IPS-NIHi7 (cell line): Measurements from ENCODE around the gene SLC25A13.
"Not testable (repeated sequence)": the region's sequence is repeated elsewhere in the genome, so short reads cannot be mapped to it uniquely, and the experiment has no call there.

Source experiments
- DNase-seq: peaks from one replicate; pipeline ENCODE4 v3.0.0; 2012; ENCODE audit warnings: mixed read lengths; ENCODE audit errors: extremely low spot score

The SLC25A13 gene

GRCh38 chr7:96321658-96322372 lies at the start of gene SLC25A13:
Gene SLC25A13 (minus strand): TSS chr7:96322098. CDS start chr7:96321956, 142 bp downstream.
- DNase-seq: peak; percentile 99

- DNase-seq: not testable (repeated sequence)
Observed at GRCh38 chr7:96365916-96366315, 44.0 kb upstream of the SLC25A13 start.

GRCh38 chr7:96361116-96361857 lies 39.4 kb upstream of the SLC25A13 start:
- DNase-seq: no peak

GRCh38 chr7:96359876-96360275 lies 38.0 kb upstream of the SLC25A13 start:
- DNase-seq: no peak

- not testable (repeated sequence) for DNase-seq
Observed at GRCh38 chr7:96358236-96358971, 36.5 kb upstream of the SLC25A13 start.

GRCh38 chr7:96355990-96356506 lies 34.1 kb upstream of the SLC25A13 start:
- no peak for DNase-seq

GRCh38 chr7:96354881-96355280 lies 33.0 kb upstream of the SLC25A13 start:
- DNase-seq: no peak

GRCh38 chr7:96349572-96349971 lies 27.7 kb upstream of the SLC25A13 start:
- DNase-seq: no peak

GRCh38 chr7:96347471-96347870 lies 25.6 kb upstream of the SLC25A13 start:
- DNase-seq: no peak

- no peak for DNase-seq
Observed at GRCh38 chr7:96346293-96346953, 24.5 kb upstream of the SLC25A13 start.

- no peak for DNase-seq
Observed at GRCh38 chr7:96344236-96344635, 22.3 kb upstream of the SLC25A13 start.

- no peak for DNase-seq
Observed at GRCh38 chr7:96342049-96342448, 20.2 kb upstream of the SLC25A13 start.

- no peak for DNase-seq
Observed at GRCh38 chr7:96337519-96337918, 15.6 kb upstream of the SLC25A13 start.

- no peak for DNase-seq
Observed at GRCh38 chr7:96332325-96332724, 10.4 kb upstream of the SLC25A13 start.

- no peak for DNase-seq
Observed at GRCh38 chr7:96331775-96332174, 9.9 kb upstream of the SLC25A13 start.

- no peak for DNase-seq
Observed at GRCh38 chr7:96331233-96331632, 9.3 kb upstream of the SLC25A13 start.

- no peak for DNase-seq
Observed at GRCh38 chr7:96330193-96330592, 8.3 kb upstream of the SLC25A13 start.

GRCh38 chr7:96329241-96329640 lies 7.3 kb upstream of the SLC25A13 start:
- no peak for DNase-seq

GRCh38 chr7:96328016-96328415 lies 6.1 kb upstream of the SLC25A13 start:
- no peak for DNase-seq

GRCh38 chr7:96327429-96327828 lies 5.5 kb upstream of the SLC25A13 start:
- no peak for DNase-seq

GRCh38 chr7:96326752-96327151 lies 4.9 kb upstream of the SLC25A13 start:
- not testable (repeated sequence) for DNase-seq
